Measurements from ENCODE around the gene FAM117A.

The FAM117A gene

GRCh38 chr17:49700960-49701359, 63.0 kb downstream of the FAM117A start:
- no peak for DNase-seq (ENCODE audit: low spot score)
- ChIA-PET CTCF (interaction anchor here (1.2 to 4.2 kb wide), 2 partner anchors 125 to 130 kb away, joined by 4 to 27 read pairs; partner anchors contain the start of gene NXPH3), POLR2A (ENCODE audit: low non-redundant PET) (no interaction called here)
- H3K27ac ChIP-seq: no peak overlapping the region
- no peak for TF ChIP-seq CTCF (conservative IDR thresholded peaks at IDR 0.05; ENCODE audit: low read depth)

- peak overlapping the region; percentile 8 for H3K27ac ChIP-seq
- ChIA-PET CTCF (interaction anchor here (0.5 to 4.2 kb wide), 5 partner anchors 25 to 1431 kb away, joined by 3 to 27 read pairs (median 4); partner anchors contain the start of gene NXPH3), POLR2A (ENCODE audit: low non-redundant PET) (interaction anchor here (0.6 kb wide), 1 partner anchor 23 kb away, joined by 6 read pairs; no protein-coding TSS in a partner anchor)
- no peak for DNase-seq (ENCODE audit: low spot score)
- TF ChIP-seq CTCF (conservative IDR thresholded peaks at IDR 0.05; ENCODE audit: low read depth): no peak
Measured at GRCh38 chr17:49699966-49700575, 63.9 kb downstream of the FAM117A start.

GRCh38 chr17:49698005-49698404, 65.9 kb downstream of the FAM117A start:
- TF ChIP-seq CTCF (conservative IDR thresholded peaks at IDR 0.05; ENCODE audit: low read depth): no peak
- DNase-seq (ENCODE audit: low spot score): no peak
- H3K27ac ChIP-seq: no peak overlapping the region
- CTCF ChIA-PET: interaction anchor here (0.6 to 4.2 kb wide), 3 partner anchors 113 to 130 kb away, joined by 3 to 27 read pairs (median 26); no protein-coding TSS in a partner anchor
- POLR2A ChIA-PET (ENCODE audit: low non-redundant PET): no interaction called here

- no peak for DNase-seq (ENCODE audit: low spot score)
- ChIA-PET CTCF (interaction anchor here (0.6 to 4.1 kb wide), 10 partner anchors 12 to 139 kb away, joined by 3 to 31 read pairs (median 4); partner anchors contain the start of genes NXPH3 and SLC35B1), POLR2A (ENCODE audit: low non-redundant PET) (interaction anchor here (1.0 kb wide), 1 partner anchor 17 kb away, joined by 3 read pairs; no protein-coding TSS in a partner anchor)
- no peak overlapping the region for H3K27ac ChIP-seq
- TF ChIP-seq CTCF (conservative IDR thresholded peaks at IDR 0.05; ENCODE audit: low read depth): no peak
Measured at GRCh38 chr17:49696233-49696761, 67.6 kb downstream of the FAM117A start.

- H3K27ac ChIP-seq: no peak overlapping the region
- TF ChIP-seq CTCF (conservative IDR thresholded peaks at IDR 0.05; ENCODE audit: low read depth): peak; percentile 60
- ChIA-PET CTCF (interaction anchor here (0.6 to 4.1 kb wide), 9 partner anchors 12 to 138 kb away, joined by 3 to 31 read pairs (median 4); partner anchors contain the start of genes NXPH3 and SLC35B1), POLR2A (ENCODE audit: low non-redundant PET) (no interaction called here)
- DNase-seq (ENCODE audit: low spot score): no peak
Measured at GRCh38 chr17:49695698-49696232, 68.2 kb downstream of the FAM117A start.

GRCh38 chr17:49694847-49695697, 68.9 kb downstream of the FAM117A start:
- peak; percentile 94 for TF ChIP-seq CTCF (conservative IDR thresholded peaks at IDR 0.05; ENCODE audit: low read depth)
- no peak overlapping the region for H3K27ac ChIP-seq
- peak; percentile 56 for DNase-seq (ENCODE audit: low spot score)
- CTCF ChIA-PET: interaction anchor here (0.7 to 4.1 kb wide), 6 partner anchors 70 to 138 kb away, joined by 3 to 31 read pairs (median 6); no protein-coding TSS in a partner anchor
- POLR2A ChIA-PET (ENCODE audit: low non-redundant PET): no interaction called here

Measured in RWPE1 (cell line).